Right atrium auricular region (tissue), 2 donors: ENCODE measurements around the gene AP2A2. TPM values are rescaled to one million over a fixed set of nuclear protein-coding genes. Genes with fewer than 3 reads are reported as not detected.

ENCODE experiments used
- DNase-seq: peaks from one replicate; pipeline ENCODE4 v3.0.0-alpha.2; 2019; ENCODE audit warnings: low spot score
- H3K27ac ChIP-seq, 2 donors: fragments of 200-600 bp; sonication (generic); 1 replicate in 1 of 2; 2 replicates in 1 of 2; pipeline ENCODE4 v1.5.1; 2016 to 2019
- H3K27me3 ChIP-seq, 2 donors: fragments of 200-600 bp; sonication (generic); one replicate each; pipeline versions ENCODE4 v1.5.1 to v1.6.0; 2017 to 2019
- H3K36me3 ChIP-seq: fragments of 200-600 bp; sonication (generic); one replicate; pipeline ENCODE4 v1.5.1; 2016
- H3K4me1 ChIP-seq, 2 donors: fragments of 200-600 bp; sonication (generic); one replicate each; pipeline versions ENCODE4 v1.5.1 to v1.6.0; 2017 to 2019
- H3K4me3 ChIP-seq, 2 donors: fragments of 200-600 bp; sonication (generic); 1 replicate in 1 of 2; 2 replicates in 1 of 2; pipeline ENCODE4 v1.5.1; 2017 to 2019; ENCODE audit warnings: mild to moderate bottlenecking in 1 of 2, moderate library complexity in 1 of 2
- H3K9me3 ChIP-seq, 2 donors: fragments of 200-600 bp; sonication (generic); one replicate each; pipeline ENCODE4 v1.5.1; 2019
- CTCF ChIP-seq, 2 donors: fragments of 200-600 bp; sonication (generic); IDR thresholded peaks; one replicate each; pipeline ENCODE4 v1.5.1; 2019; ENCODE audit warnings: antibody characterized with exemption in 2 of 2
- total RNA-seq, 2 donors: library from RNA; depleted of rRNA; stranded (reverse); fragments of >200 nt; gene quantifications; one replicate each; pipeline ENCODE4 v1.1.0, GENCODE V29; 2016

The AP2A2 gene
- total RNA-seq, 2 donors from 2014 or later = 28.8 to 41.7 TPM

GRCh38 chr11:889257-889656, 36.4 kb upstream of the AP2A2 start:
- DNase-seq = no peak
- H3K36me3 ChIP-seq = no peaks in the 10 kb centered on the region
- no peak for TF ChIP-seq CTCF (IDR thresholded peaks at IDR 0.05)
- no peaks in the 10 kb centered on the region for H3K4me1 ChIP-seq
- H3K27ac ChIP-seq = no peak overlapping the region
- H3K4me3 ChIP-seq = no peak overlapping the region
- no peaks in the 10 kb centered on the region for H3K9me3 ChIP-seq
- H3K27me3 ChIP-seq = no peaks in the 10 kb centered on the region

GRCh38 chr11:889687-890475, 35.8 kb upstream of the AP2A2 start:
- DNase-seq = no peak
- Histone ChIP-seq H3K4me3 (no peak overlapping the region), H3K4me1 (no peaks in the 10 kb centered on the region), H3K36me3 (no peaks in the 10 kb centered on the region), H3K27ac (no peak overlapping the region), H3K9me3 (no peaks in the 10 kb centered on the region), H3K27me3 (no peaks in the 10 kb centered on the region)
- TF ChIP-seq CTCF (IDR thresholded peaks at IDR 0.05) = no peak

- no peaks in the 10 kb centered on the region for H3K36me3 ChIP-seq
- TF ChIP-seq CTCF (IDR thresholded peaks at IDR 0.05) = no peak
- no peaks in the 10 kb centered on the region for H3K4me1 ChIP-seq
These were observed 34.7 kb upstream of the AP2A2 start for GRCh38 chr11:890794-891540.

GRCh38 chr11:893008-893654, 32.5 kb upstream of the AP2A2 start:
- no peaks in the 10 kb centered on the region for H3K27me3 ChIP-seq
- no peak overlapping the region for H3K4me3 ChIP-seq
- no peaks in the 10 kb centered on the region for H3K9me3 ChIP-seq
- H3K27ac ChIP-seq = no peak overlapping the region
- no peak for TF ChIP-seq CTCF (IDR thresholded peaks at IDR 0.05)
- H3K36me3 ChIP-seq = no peaks in the 10 kb centered on the region
- H3K4me1 ChIP-seq = no peaks in the 10 kb centered on the region
- DNase-seq = no peak

More at GRCh38 chr11:890794-891540, 34.7 kb upstream of the AP2A2 start:
- H3K27ac ChIP-seq = no peak overlapping the region
- DNase-seq = no peak
- H3K9me3 ChIP-seq = no peaks in the 10 kb centered on the region
- H3K27me3 ChIP-seq = no peaks in the 10 kb centered on the region
- H3K4me3 ChIP-seq = no peak overlapping the region

GRCh38 chr11:894575-895201, 31.0 kb upstream of the AP2A2 start:
- no peak overlapping the region for H3K4me3 ChIP-seq
- no peaks in the 10 kb centered on the region for H3K9me3 ChIP-seq
- H3K4me1 ChIP-seq = no peaks in the 10 kb centered on the region
- peaks cover 12% of the 10 kb centered on the region for H3K36me3 ChIP-seq
- H3K27me3 ChIP-seq = no peaks in the 10 kb centered on the region
- H3K27ac ChIP-seq = no peak overlapping the region
- TF ChIP-seq CTCF (IDR thresholded peaks at IDR 0.05) = no peak
- DNase-seq = no peak
